DND-41 (cell line): ENCODE results near the gene PRR16.

ENCODE experiments used
- CTCF ChIP-seq: IDR thresholded peaks from 2 replicates; pipeline ENCODE4 v1.5.1; 2012; ENCODE audit warnings: borderline replicate concordance, low read length, moderate library complexity, mild to moderate bottlenecking; ENCODE audit not compliant: poor library complexity, severe bottlenecking; ENCODE audit errors: extremely low read depth
- EZH2 ChIP-seq: IDR thresholded peaks from 3 replicates; pipeline ENCODE4 v1.6.1; 2012; ENCODE audit warnings: borderline replicate concordance, low read depth, mild to moderate bottlenecking, moderate library complexity, low read length, inconsistent platforms; ENCODE audit not compliant: severe bottlenecking

DNA sequence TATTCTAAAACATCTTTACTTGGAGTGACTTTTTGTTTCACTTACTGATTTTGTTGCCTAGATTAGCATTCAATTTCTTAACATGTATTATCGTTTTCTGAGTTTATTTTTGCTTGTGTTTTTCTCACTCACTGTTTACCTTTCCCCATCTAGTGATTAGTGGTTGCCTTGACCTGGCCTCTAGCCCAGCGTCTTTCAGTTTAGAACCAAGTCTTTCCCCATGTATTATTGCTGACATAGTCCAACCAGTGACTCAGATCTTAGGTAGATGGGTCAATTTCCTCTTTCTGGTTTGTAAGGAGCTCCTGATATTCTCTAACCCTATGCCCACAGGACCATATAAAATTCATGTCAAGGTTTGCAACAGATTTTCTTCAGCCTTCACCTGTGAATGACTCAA lies 135.5 kb downstream of the PRR16 start:
- TF ChIP-seq CTCF (no peak), EZH2 (no peak)
